Activated effector memory CD4-positive, alpha-beta T cell treated with anti-CD3 and anti-CD28 coated beads, Interleukin-2, amount 50 U/mL, for 16 hours (primary cell): ENCODE measurements around the gene DGKI.
"Not testable (repeated sequence)": the region's sequence is repeated elsewhere in the genome, so short reads cannot be mapped to it uniquely, and the experiment has no call there.

ENCODE experiments used
- DNase-seq: peaks from one replicate; pipeline ENCODE4 v3.0.0-alpha.2; 2020

Gene DGKI

GRCh38 chr7:137834552-137834951, 12.2 kb downstream of the DGKI start:
- no peak for DNase-seq

- not testable (repeated sequence) for DNase-seq
Measured at GRCh38 chr7:137832990-137833389, 13.8 kb downstream of the DGKI start.

GRCh38 chr7:137832382-137832781, 14.4 kb downstream of the DGKI start:
- no peak for DNase-seq

GRCh38 chr7:137831555-137831954, 15.2 kb downstream of the DGKI start:
- DNase-seq, result not testable (repeated sequence)

- no peak for DNase-seq
Measured at GRCh38 chr7:137829337-137829992, 17.3 kb downstream of the DGKI start.

GRCh38 chr7:137828456-137828855, 18.3 kb downstream of the DGKI start:
- DNase-seq, result no peak

GRCh38 chr7:137825489-137825888, 21.3 kb downstream of the DGKI start:
- no peak for DNase-seq

- DNase-seq, result no peak
Measured at GRCh38 chr7:137820677-137821420, 25.9 kb downstream of the DGKI start.

GRCh38 chr7:137820156-137820555, 26.6 kb downstream of the DGKI start:
- no peak for DNase-seq

- no peak for DNase-seq
Measured at GRCh38 chr7:137818036-137818435, 28.7 kb downstream of the DGKI start.

- no peak for DNase-seq
Measured at GRCh38 chr7:137816696-137817320, 30.0 kb downstream of the DGKI start.

- no peak for DNase-seq
Measured at GRCh38 chr7:137813541-137813940, 33.2 kb downstream of the DGKI start.

- no peak for DNase-seq
Measured at GRCh38 chr7:137810248-137810647, 36.5 kb downstream of the DGKI start.

- DNase-seq, result no peak
Measured at GRCh38 chr7:137804836-137805235, 41.9 kb downstream of the DGKI start.

- DNase-seq, result no peak
Measured at GRCh38 chr7:137801491-137801890, 45.3 kb downstream of the DGKI start.

GRCh38 chr7:137801003-137801402, 45.8 kb downstream of the DGKI start:
- DNase-seq, result no peak

GRCh38 chr7:137798073-137798763, 48.6 kb downstream of the DGKI start:
- no peak for DNase-seq

GRCh38 chr7:137795211-137795610, 51.6 kb downstream of the DGKI start:
- no peak for DNase-seq

- no peak for DNase-seq
Measured at GRCh38 chr7:137791930-137792329, 54.8 kb downstream of the DGKI start.

GRCh38 chr7:137790828-137791227, 55.9 kb downstream of the DGKI start:
- DNase-seq, result no peak

GRCh38 chr7:137789215-137789882, 57.4 kb downstream of the DGKI start:
- DNase-seq, result no peak

- DNase-seq, result no peak
Measured at GRCh38 chr7:137787301-137787976, 59.3 kb downstream of the DGKI start.
